NCI-H2029 treated with DMSO at 0.1 percent for 48 hours (cell line): Measurements from ENCODE around the gene KDELR3.

ENCODE experiments used
- DNase-seq: peaks from one replicate; lab custom pipeline; 2025; lab: John Stamatoyannopoulos, UW

The KDELR3 gene

GRCh38 chr22:38523029-38523428 is 55.1 kb downstream of the KDELR3 start:
- DNase-seq: no peak

DNA sequence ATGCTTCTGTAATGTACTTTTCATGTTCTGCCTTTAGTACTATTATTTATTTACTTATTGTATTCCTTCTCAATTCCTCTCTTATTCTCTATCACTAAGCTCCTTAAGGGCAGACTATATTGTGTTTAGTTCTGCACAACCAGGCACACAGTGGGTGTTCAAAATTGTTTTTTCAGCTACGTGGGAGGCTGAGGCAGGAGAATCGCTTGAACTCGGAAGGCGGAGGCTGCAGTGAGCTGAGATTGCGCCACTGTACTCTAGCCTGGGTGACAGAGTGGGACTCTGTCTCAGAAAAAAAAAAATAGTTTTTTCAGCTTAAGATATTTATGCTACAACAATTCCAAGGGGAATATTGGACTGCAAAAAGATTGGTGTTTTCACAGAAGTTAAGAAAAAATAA is 55.6 kb downstream of the KDELR3 start:
- no peak for DNase-seq

- no peak for DNase-seq
These were observed 56.5 kb downstream of the KDELR3 start for GRCh38 chr22:38524429-38524828.

DNA sequence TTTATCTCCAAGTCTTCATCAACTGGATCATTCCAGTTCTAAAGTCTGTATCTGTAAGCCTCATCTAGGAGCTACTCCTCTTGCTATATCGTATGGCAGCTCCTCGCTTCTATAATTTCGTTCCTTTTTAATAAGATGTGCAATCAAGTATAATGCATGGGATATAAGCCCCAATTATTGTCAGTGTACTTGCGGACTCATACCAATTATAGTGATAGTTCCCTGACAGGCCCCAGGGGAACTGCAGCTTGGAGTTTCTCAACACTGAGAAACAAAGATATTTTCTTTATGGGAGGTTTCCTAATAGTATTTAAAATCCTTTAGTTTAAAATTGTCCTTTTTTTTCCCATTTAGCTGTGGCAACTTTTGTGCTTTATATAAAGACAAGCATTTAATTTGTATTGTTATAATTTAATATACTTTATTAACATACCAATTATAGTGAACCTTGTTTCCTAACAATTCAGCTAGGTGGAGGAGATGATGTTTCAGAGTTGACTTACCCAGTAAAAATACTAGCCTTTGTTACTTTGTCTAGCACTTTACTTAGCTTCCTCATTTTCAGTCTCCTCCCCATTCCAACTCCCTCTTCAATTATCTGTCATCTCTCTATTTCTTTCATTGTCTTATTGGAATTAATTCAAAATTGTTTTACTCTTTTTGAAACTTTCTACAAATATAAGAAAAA is 63.5 kb downstream of the KDELR3 start:
- DNase-seq: no peak
